SIG-M5 treated with dmso at 0.1 percent for 504 hours (cell line): Measurements from ENCODE around the gene MUC4.
"Not testable (repeated sequence)": the region's sequence is repeated elsewhere in the genome, so short reads cannot be mapped to it uniquely, and the experiment has no call there.

ENCODE experiments used
- DNase-seq: peaks from one replicate; lab custom pipeline; 2025; ENCODE audit not compliant: unreplicated experiment; lab: John Stamatoyannopoulos, UW

MUC4 gene

DNA sequence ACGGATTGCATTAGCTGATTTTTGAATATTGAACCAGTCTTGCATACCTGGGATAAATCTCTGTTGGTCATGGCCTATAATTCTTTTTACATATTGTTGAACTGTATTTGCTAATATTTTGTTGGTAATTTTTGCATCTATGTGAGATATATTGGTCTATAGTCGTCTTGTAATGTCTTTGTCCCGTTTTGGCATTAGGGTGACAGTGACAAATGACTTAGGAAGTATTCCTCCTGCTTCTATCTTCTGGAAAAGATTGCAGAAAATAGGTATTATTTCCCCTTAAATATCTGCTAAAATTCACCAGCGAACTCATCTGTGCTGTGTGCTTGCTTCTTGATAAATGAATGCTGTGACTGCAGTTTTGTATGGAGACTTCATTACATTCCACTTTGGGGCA, 67.3 kb downstream of the MUC4 start:
- no peak for DNase-seq

DNA sequence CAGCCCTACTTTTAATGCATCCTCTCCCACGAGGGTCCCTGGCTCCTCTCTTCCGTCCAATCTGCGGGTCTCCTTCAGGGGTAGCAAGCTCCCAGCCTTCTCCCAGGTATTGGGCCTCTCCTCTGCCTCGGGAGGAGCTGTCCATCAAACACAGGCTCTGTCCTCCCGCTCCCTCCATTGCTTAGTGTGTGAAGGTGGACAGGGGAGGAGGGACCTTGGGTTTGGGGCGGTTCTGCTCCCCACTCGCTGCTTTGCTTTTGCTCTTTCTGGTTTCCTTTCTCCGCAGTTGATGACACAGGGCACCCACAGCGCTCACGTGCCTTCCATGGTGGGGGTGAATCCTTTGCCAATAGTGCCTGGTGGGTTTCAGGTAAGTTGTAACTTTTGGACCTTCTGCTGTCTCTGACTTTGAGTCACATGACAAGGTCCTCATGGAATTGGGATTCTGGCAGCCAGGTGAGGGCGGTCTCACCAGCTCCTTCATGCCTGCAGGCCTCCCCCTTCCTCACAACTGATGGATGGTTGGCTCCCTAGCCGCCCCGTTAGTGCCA, 72.1 kb downstream of the MUC4 start:
- DNase-seq, result no peak

DNA sequence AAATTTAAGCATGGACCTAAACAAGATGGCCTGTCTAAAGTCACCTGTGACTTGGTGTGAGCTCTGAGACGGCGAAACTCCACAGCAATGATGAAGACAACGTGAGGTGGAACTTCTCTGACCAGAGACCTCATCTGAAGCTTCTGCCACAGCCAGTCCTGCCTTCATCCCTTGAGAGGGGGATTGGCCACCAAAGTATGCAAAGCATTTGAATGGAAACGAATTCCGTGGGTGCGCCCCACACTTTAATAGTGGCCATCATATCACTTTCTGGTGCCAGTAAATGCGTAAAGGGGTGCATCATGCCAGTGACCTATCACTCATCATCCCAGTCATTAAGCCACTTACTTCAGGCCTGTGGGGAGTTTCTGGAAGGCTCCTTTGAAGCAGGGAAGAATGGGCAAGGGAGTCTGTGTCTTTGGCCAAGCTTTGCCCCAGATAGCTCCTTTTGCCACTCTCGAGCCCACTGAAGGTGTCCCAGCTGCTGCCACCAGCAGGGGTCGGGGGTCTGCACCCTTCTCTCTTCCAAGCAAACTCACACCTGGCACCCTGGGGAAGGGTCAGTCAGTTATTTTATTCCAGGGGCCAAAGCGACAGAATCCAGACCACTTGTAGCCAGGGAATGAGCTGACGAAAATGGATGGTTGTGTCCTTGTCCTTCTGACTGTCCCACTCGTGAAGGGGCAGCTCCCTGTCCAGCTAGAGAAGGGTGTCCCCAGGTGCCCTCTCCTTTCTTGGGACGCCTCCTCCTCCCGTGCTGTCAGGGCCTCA, 73.3 kb downstream of the MUC4 start:
- DNase-seq, result no peak

DNA sequence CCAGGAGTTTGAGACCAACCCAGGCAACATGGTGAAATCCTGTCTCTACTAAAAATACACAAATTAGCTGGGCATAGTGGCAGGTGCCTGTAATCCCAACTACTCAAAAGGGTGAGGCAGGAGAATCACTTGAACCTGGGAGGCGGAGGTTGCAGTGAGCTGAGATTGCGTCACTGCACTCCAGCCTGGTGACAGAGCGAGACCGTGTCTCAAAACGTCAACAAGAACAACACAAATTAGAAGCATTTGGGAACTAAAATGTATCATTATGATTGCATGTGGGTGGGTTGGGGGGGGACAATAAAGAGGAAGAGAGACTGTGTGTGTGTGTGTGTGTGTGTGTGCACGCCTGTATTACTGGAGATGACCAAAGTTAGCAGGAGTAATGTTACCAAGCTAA, 73.9 kb downstream of the MUC4 start:
- DNase-seq, result not testable (repeated sequence)

DNA sequence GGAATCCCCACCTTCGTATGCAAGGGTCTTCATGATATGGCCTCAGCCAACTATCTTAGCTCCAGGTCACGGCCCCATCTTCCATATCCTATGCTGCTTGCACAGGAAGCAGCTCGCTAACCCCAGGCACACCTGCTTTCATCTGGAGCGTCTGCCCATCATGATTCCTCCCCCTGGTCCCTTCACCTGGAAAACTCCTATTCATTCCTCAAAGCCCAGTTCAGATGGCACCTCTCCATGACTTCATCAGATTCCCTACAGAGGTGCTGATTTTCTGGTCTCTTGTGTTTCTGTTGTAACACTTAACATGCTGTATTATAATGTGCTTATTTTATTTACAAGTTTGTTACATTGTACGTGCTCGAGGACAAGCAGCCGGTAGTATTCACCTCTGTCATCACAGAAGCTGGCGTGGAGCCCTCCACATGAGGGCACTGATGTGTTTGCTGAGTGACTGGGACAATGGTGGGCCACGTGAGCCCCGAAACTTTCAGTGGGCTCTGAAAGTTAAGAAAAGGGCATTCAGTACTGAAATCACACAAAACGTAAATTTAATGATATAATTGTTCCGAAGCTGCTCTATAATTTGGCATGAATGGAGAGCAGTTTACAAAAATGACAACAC, 74.8 kb downstream of the MUC4 start:
- DNase-seq, result no peak

DNA sequence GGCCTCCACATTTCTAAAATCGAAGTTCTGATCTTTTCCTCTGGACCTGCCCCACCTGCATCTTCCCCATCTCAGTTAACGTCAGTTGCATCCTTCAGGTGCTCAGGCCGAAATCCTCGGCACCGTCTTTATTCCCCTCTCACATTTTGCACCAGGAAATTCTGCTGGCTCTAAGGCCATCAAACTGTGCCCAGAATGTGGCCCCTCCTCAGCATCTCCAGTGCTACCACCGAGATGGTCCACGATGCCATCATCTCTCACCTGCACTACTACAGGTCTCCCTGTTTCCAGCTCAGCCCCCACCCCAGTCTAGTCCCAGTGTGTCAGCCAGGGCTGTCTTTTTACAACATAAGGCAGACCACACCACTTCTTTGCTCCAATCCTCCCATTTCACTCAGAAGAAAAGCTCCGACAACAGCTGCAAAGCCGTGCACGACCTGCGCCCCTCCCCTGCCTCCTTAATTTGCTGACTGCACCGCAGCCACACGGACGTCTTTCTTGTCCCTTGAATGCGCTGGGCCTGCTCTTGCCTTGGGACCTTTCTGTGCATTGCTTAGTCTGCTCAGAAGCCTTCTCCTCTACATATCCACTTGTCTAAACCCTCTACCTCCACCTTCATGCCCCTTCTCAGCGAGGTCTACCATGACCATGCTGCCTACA, 76.6 kb downstream of the MUC4 start:
- DNase-seq, result no peak

DNA sequence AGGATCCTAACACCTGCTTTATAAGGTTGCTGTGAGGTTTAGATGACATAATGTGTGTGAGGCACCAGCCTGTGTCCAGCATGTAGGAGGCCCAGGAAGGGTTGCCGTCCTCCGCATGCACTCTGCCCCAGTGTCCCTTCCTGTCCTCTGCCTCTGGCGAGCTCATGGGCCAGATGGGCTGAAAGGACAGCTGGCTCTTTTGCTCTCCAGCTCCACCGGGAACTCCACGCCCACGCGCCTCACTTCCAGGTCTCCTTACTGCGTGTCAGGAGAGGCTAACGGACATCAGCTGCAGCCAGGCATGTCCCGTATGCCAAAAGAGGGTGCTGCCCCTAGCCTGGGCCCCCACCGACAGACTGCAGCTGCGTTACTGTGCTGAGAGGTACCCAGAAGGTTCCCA, 78.8 kb downstream of the MUC4 start:
- no peak for DNase-seq

DNA sequence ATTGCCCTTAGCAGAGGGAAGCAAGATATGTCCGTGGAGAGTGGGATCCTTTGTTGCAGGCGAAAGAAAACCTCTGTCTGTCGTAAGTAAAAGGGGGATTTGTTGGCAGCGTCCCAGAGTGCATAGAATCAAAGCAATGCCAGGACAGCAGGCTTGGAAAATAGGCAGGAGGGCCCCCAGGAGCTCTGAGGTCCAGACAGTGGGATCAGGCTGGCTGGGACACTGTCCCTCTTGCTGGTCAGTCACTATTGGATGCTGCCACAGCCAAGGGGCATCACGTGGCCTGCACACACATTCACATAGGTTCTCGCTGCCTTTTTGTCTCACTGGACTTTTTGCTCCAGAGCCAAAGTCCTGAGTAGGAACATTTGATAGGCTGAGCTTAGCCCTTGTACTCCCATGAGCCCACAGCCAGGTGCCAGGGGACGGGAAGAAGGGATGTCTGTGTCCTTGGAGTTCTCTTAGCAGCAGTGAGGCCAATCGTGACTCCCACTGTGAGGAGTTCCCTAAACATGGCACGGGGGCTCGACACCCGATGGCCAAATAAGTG, 80.3 kb downstream of the MUC4 start:
- no peak for DNase-seq

DNA sequence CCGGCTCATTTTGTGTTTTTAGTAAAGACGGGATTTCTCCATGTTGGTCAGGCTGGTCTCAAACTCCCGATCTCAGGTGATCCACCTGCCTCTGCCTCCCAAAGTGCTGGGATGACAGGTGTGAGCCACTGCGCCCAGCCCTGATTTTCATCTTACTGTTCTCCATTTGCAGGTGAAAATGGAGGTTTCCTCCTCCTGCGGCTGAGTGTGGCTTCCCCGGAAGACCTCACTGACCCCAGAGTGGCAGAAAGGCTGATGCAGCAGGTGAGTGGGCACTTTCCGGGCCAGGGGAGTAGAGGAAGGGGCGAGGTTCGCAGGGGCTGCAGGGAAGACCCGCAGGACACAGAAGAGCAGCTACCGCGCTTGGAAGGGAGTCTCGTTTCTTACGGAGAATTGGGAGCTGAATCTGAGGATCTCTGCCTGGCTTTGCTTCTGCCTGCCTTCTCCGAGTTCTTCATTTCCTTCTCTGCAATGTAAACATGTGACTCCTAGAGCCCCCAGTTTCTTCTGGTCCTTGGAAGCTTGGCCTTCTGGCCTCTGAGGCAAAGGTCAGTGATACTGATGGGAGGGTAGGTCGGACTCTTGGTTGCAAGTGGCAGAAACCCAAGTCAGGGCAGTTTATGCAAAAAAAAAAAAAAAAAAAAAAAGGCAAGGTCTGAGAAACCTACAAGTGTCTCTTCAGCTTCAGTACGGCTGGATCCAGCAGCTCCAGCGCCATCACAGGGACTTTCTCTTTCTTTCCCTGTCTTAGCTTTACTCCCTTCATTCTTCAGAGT, 82.1 kb downstream of the MUC4 start:
- DNase-seq, result no peak

DNA sequence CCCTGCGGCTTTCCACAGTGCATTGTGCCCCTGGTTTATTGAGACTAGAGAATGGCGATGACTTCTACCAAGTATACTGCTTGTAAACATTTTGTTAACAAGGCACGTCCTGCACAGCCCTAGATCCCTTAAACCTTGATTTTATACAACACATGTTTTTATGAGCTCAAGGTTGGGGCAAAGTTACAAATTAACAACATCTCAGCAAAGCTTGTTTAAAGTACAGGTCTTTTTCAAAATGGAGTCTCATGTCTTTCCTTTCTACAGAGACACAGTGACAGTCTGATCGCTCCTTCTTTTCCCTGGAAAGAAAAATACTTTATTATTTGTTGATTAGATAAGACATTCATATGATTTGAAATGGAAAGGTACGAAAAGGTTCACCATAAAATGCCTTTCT, 82.9 kb downstream of the MUC4 start:
- DNase-seq, result not testable (repeated sequence)

DNA sequence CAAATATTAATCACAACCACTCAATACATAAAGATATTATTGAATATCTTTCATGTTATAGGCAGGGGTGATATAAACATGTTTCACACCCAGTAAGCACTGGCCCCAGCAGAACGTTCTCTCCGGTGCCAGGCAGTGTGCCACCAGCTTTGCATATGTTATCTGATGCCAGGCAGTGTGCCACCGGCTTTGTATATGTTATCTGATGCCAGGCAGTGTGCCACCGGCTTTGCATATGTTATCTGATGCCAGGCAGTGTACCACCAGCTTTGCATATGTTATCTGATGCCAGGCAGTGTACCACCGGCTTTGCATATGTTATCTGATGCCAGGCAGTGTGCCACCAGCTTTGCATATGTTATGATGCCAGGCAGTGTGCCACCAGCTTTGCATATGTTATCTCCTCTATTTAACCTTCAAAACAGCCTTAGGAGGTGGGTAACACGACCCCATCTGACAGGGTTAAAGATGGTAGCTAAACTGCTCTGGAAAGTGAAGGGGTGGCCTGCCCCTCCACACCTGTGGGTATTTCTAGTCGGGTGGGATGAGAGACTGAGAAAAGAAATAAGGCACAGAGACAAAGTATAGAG, 84.0 kb downstream of the MUC4 start:
- no peak for DNase-seq

DNA sequence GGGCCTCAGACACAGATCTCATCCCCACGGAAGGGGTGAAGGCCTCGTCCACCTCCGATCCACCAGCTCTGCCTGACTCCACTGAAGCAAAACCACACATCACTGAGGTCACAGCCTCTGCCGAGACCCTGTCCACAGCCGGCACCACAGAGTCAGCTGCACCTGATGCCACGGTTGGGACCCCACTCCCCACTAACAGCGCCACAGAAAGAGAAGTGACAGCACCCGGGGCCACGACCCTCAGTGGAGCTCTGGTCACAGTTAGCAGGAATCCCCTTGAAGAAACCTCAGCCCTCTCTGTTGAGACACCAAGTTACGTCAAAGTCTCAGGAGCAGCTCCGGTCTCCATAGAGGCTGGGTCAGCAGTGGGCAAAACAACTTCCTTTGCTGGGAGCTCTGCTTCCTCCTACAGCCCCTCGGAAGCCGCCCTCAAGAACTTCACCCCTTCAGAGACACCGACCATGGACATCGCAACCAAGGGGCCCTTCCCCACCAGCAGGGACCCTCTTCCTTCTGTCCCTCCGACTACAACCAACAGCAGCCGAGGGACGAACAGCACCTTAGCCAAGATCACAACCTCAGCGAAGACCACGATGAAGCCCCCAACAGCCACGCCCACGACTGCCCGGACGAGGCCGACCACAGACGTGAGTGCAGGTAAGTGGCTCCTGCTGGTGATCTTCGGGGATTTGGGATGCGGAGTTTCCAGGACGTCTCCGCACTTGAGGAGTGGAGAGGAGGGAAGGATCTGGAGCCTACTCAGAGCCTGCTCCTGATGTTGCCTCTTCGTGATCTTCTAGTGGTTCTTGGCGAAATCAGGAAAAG, 85.6 kb downstream of the MUC4 start:
- DNase-seq, result not testable (repeated sequence)

DNA sequence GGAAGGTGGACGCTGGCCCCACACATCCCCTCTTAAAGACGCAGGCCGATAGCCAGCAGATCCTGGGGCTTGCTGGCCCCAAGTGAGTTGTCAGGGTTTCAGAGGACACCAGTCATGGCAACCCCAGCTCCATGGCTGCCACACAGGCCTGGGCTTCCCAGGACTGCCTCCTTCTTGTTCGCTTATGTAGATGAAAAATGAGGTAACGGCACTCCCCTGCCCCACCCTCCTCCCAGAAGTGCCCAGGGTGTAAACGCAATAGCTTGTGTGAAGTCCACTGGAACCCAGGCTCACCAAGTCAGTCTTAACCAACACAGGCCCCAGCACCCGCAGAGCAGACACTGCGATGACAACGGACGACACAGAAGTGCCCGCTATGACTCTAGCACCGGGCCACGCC, 87.4 kb downstream of the MUC4 start:
- DNase-seq, result not testable (repeated sequence)

DNA sequence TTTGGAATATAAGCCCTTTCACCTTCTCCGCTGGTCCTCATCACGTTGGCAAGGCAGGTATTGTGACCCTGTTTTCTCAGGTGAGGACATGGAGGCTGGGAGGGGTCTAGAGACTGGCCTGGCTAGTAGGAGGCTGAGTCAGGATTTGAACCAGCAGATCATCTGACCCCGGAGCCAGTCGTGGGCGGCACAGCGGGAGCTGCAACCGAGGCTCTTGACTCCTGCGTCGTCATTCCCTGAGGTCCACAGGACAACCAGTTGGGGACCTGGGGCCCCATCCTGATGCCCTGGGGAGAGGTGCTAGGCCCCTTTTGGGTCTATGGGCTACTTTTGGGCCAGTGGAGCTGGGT, 88.8 kb downstream of the MUC4 start:
- not testable (repeated sequence) for DNase-seq

DNA sequence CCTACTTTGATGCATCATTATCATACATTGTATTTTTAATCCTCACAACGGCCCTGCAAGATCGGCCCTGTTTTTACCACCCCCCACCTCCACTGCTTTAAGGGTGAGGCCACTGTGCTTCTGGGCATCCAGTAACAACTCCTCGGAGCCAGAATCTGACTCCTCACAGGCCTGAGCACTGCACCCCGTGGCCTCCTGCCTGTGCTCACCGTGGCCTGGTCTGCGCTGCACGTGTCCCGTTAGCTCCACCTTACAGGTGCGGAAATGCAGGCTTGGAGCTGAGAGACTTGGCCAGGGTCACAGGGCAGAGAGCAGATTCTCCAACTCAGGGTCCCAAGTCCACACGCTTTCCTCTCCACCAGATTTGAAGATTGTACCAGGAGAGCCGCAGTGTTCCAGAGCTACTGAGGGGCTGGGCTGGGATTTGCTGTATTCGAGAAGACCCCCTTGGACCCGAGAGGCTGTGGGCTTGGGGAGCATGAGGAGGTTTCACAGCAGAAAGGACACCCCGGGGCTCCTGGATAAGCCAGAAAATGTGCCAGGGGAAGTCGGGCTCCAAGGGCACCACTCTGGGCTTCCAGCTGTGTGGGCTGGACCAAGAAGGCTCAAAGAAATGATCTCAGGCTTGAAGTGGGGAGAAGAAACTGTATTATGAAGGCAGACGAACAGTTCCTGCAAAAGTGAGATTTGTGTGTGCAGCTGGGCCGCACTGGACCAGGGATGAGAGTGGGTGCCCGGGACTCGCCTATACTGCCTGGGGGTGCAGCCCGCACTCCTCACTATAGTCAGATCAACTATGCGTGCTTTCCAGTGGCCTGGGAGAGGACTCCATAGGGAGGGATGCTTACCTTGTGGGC, 89.4 kb downstream of the MUC4 start:
- not testable (repeated sequence) for DNase-seq

DNA sequence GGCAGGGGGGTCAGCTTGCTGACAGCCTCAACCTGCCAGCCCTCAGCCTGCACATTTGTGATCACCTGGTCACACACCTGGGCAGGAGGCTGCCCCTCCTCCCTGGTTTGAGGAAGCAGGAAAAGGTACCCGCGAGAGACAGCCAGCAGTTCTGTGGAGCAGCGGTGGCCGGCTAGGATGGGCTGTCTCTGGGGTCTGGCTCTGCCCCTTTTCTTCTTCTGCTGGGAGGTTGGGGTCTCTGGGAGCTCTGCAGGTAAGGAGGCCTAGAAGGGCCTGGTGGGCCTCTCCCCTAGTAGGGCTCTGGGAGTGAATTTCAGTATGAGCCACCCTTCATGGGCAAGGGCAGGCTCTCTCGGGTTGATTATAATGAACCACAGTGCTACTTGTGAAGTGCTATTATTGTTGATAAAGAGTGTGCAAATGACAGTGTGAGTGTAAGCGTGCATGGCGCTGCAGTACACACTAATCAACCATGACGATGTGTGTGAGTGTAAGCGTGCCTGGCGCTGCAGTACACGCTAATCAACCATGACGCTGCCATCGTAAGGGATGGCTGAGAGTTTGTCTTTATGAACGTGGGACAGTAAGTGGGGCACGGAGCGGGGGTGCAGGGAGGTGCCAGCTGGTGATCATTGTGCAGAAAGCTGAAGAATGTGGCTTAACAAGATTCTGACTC, 90.8 kb downstream of the MUC4 start, which contains the start of gene MUC20:
TSS of gene MUC20 (plus strand) at position 148 of the 676 bp plus-strand sequence. CDS start at position 178, 30 bp downstream.
- not testable (repeated sequence) for DNase-seq

DNA sequence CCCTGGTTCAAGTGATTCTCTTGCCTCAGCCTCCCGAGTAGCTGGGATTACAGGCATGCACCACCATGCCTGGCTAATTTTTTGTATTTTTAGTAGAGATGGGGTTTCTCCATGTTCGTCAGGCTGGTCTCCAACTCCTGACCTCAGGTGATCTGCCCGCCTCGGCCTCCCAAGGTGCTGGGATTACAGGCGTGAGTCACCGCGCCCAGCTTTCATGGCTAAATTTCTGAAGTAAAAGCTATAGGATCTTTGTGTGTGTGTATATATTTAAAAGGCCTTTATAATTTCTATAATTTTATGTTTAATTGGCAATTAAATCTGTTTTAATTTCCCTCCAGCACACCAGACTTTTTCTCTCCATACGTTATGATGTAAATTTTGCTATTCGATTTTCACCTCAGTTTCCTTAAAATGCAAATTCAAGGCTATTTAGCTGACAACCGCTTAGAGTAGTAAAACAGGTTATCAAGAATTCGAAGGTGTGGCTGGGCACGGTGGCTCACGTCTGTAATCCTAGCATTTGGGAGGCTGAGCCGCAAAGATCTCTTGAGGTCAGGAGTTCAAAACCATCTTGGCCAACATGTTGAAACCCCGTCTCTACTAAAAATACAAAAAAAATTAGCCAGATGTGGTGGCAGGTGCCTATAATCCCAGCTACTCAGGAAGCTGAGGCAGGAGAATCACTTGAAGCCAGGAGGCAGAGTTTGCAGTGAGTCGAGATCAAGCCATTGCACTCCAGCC, 92.0 kb downstream of the MUC4 start:
- not testable (repeated sequence) for DNase-seq
